ENCODE results near the gene VPS37B. TPM values are rescaled to one million over a fixed set of nuclear protein-coding genes. Genes with fewer than 3 reads are reported as not detected.

Gene VPS37B
- total RNA-seq, 1 experiment from 2014 or later: 18.1 TPM

GRCh38 chr12:122875590-122876220 is 20.2 kb downstream of the VPS37B start (continued):
- TF ChIP-seq ZNF281 (CRISPR knock-in tag; IDR thresholded peaks at IDR 0.05) (no peak), ESRRA (CRISPR knock-in tag; IDR thresholded peaks at IDR 0.05; ENCODE audit: borderline replicate concordance) (no peak)

GRCh38 chr12:122874081-122874480 is 21.8 kb downstream of the VPS37B start:
- peak; percentile 34 for ATAC-seq
- CTCF ChIA-PET: interaction anchor here (1.0 kb wide), 1 partner anchor 17 kb away, joined by 4 read pairs; no protein-coding TSS in a partner anchor
- peaks cover 100% of the 10 kb centered on the region for H3K27me3 Mint-ChIP-seq (ENCODE audit: low read depth)

GRCh38 chr12:122873540-122873939 is 22.4 kb downstream of the VPS37B start:
- H3K27me3 Mint-ChIP-seq (ENCODE audit: low read depth): peaks cover 100% of the 10 kb centered on the region
- H3K4me1 Mint-ChIP-seq: peaks cover 36% of the 10 kb centered on the region
- ChIA-PET CTCF (interaction anchor here (1.0 kb wide), 1 partner anchor 18 kb away, joined by 4 read pairs; no protein-coding TSS in a partner anchor), POLR2A (no interaction called here)
- DNase-seq (ENCODE audit: low spot score): no peak
- no peak for ATAC-seq
- peaks cover 24% of the 10 kb centered on the region for H3K36me3 Mint-ChIP-seq
- TF ChIP-seq NR1H2 (CRISPR knock-in tag; IDR thresholded peaks at IDR 0.05) (no peak), FOXJ3 (CRISPR knock-in tag; IDR thresholded peaks at IDR 0.05; ENCODE audit: borderline replicate concordance) (no peak), FOXP1 (CRISPR knock-in tag; IDR thresholded peaks at IDR 0.05; ENCODE audit: borderline replicate concordance) (no peak), ZNF671 (CRISPR knock-in tag; IDR thresholded peaks at IDR 0.05) (no peak), PRRX2 (CRISPR knock-in tag; IDR thresholded peaks at IDR 0.05) (no peak), TEAD1 (CRISPR knock-in tag; IDR thresholded peaks at IDR 0.05) (no peak), CDX4 (CRISPR knock-in tag; IDR thresholded peaks at IDR 0.05; ENCODE audit: borderline replicate concordance) (no peak), USF1 (CRISPR knock-in tag; IDR thresholded peaks at IDR 0.05) (no peak), AFF4 (CRISPR knock-in tag; IDR thresholded peaks at IDR 0.05; ENCODE audit: borderline replicate concordance) (no peak), JUN (CRISPR knock-in tag; IDR thresholded peaks at IDR 0.05) (no peak), RELA (CRISPR knock-in tag; IDR thresholded peaks at IDR 0.05; ENCODE audit: borderline replicate concordance) (no peak), ZNF396 (CRISPR knock-in tag; IDR thresholded peaks at IDR 0.05; ENCODE audit: borderline replicate concordance) (no peak), NR2C2 (CRISPR knock-in tag; IDR thresholded peaks at IDR 0.05) (no peak), OVOL2 (CRISPR knock-in tag; IDR thresholded peaks at IDR 0.05; ENCODE audit: borderline replicate concordance) (no peak), NFE2L1 (CRISPR knock-in tag; IDR thresholded peaks at IDR 0.05) (no peak), ZNF512 (CRISPR knock-in tag; IDR thresholded peaks at IDR 0.05; ENCODE audit: borderline replicate concordance) (no peak), HMGA2 (CRISPR knock-in tag; IDR thresholded peaks at IDR 0.05) (no peak), ZNF232 (CRISPR knock-in tag; IDR thresholded peaks at IDR 0.05) (no peak), NR3C1 (CRISPR knock-in tag; conservative IDR thresholded peaks at IDR 0.05; ENCODE audit: low read depth) (no peak)
- H3K4me3 Mint-ChIP-seq: no peak overlapping the region
- H3K9me3 Mint-ChIP-seq: no peaks in the 10 kb centered on the region
- no peak overlapping the region for H3K27ac Mint-ChIP-seq

More at GRCh38 chr12:122874081-122874480, 21.8 kb downstream of the VPS37B start:
- Mint-ChIP-seq H3K4me3 (no peak overlapping the region), H3K36me3 (peaks cover 20% of the 10 kb centered on the region), H3K4me1 (peaks cover 36% of the 10 kb centered on the region), H3K9me3 (no peaks in the 10 kb centered on the region), H3K27ac (no peak overlapping the region)
- no peak for TF ChIP-seq ZBTB21 (CRISPR knock-in tag; IDR thresholded peaks at IDR 0.05; ENCODE audit: borderline replicate concordance)
- TF ChIP-seq RORB (CRISPR knock-in tag; IDR thresholded peaks at IDR 0.05): no peak
- no peak for TF ChIP-seq ZNF138 (CRISPR knock-in tag; conservative IDR thresholded peaks at IDR 0.05)
- no peak for TF ChIP-seq NR2C2 (CRISPR knock-in tag; IDR thresholded peaks at IDR 0.05)
- TF ChIP-seq CREB1 (CRISPR knock-in tag; IDR thresholded peaks at IDR 0.05): no peak
- no peak for TF ChIP-seq FOXJ3 (CRISPR knock-in tag; IDR thresholded peaks at IDR 0.05; ENCODE audit: borderline replicate concordance)
- POLR2A ChIA-PET: no interaction called here
- DNase-seq (ENCODE audit: low spot score): no peak
